HUDEP-2 (cell line): Measurements from ENCODE around the gene BLTP2.
"Not testable (repeated sequence)": the region's sequence is repeated elsewhere in the genome, so short reads cannot be mapped to it uniquely, and the experiment has no call there.

Source experiments
- DNase-seq, 76 experiments: peaks; one replicate each; lab custom pipeline; 2025; ENCODE audit not compliant: unreplicated experiment in 76 of 76; lab: John Stamatoyannopoulos, UW

The BLTP2 gene

DNA sequence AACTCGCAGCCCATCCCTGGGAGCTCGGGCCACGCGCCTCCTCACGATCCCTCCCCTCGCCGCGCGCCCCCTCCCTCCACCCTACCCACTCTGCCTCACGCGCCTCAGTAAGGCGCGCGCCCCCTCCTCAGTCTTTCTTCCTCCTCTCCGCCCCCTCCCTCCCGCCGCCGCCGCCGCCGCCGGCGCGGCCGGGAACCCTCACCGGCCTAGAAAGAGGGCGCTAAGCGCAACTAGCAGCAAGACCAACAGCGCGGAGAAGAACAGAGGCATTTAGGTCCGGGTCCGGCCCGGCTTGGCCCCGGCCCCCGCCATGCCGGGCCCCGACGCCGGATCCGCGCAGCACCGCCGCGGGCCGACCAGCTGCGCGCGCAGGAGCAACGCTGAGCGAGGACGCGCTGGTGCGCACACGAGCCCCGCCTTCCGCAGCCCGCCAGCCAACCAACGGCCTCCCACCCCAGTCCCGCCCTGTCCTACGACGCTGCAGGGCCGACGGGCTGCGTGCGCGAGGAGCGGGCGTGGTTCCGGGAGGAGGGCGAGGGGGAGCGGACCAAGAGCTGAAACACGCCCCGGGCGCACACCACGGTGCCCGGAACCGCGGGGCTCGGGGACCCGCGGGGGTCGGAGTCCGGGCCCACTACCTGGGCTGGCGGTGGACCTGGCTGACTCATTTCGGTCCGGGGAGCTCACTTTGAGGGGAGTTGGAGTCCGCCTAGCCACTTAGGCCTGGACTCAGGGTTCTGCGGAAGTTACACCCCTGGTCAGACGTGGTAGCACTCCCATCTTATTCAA lies at the start of gene BLTP2:
TSS of gene BLTP2 (minus strand) at position 372 of the 789 bp plus-strand sequence. CDS start at position 270, 102 bp downstream.
- peak in 74 of 76 experiments; percentile 34 to 96 (median 90) for DNase-seq

DNA sequence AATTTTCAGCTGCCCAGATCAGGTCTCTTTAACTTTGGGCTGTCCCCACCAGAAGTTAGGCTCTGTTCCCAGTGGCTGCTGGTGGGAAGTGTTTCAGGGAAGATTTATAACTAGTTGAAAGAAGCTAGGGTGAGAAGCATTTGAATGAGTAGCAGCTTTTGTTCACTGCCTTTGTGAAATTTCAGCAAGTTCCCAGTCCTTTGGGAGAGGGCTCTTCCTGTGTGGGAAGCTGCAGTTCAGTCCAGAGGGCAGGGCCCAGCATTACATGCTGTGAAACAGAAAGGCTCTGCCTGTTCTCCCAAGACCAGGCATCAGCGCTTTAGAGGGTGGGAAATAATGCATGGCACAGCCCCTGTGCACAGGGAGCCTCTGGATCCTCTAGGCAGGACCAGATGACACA lies 48.9 kb upstream of the BLTP2 start:
- no peak for DNase-seq

DNA sequence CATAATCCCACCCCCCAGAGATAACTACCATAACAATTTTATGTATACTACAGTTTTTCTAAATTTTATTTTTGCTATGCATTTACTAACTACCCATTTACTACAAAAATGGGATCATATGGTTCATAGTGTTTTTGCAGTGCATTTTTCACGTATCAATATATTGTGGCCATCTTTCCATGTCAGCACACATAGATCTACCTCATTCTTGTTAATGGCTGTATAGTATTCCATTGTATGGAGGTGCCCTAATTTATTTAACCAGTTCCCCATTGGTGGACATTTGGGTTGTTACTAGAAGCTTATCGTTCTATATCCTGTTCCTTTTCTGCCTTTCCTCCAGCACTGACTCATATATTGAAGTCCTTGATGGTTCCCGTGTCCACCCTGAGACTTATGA lies 44.1 kb upstream of the BLTP2 start:
- DNase-seq = no peak

DNA sequence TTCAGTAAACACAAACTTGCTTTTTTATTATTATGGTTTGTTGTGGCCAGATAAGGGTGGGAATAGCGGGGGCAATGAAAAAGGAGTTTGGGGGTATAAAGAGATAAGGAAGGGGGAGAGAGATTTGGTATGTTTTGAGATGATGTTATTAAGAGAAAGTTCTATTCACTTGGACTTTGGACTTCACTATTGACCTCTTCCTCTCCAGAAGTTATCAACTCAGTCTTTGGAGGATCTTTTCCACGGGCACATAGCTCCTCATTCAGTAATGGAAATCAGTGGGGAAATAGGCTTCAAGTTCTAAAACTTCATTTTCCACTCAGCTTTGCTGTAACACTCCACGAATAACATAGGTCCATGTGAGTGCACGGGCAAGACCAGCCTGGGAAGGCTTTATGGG lies 43.5 kb upstream of the BLTP2 start:
- DNase-seq = no peak

DNA sequence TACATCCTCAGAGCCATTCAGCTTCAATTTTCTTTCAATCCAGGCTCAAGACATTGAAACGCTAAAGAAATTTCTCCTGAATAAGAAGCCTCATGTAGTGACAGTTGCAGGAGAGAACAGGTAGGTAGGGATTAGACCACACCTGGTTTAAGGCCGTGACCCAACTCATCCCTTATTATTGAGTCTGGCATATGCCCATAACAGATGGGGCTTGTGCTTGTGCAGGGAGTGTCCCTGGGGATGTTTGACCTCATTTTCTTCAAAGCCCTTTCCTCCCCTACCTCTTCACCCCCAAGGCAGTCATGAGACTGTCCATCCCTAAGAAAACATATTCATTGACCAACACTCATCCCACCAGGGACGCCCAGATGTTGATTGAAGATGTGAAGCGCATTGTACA lies 41.3 kb upstream of the BLTP2 start:
- DNase-seq = no peak

DNA sequence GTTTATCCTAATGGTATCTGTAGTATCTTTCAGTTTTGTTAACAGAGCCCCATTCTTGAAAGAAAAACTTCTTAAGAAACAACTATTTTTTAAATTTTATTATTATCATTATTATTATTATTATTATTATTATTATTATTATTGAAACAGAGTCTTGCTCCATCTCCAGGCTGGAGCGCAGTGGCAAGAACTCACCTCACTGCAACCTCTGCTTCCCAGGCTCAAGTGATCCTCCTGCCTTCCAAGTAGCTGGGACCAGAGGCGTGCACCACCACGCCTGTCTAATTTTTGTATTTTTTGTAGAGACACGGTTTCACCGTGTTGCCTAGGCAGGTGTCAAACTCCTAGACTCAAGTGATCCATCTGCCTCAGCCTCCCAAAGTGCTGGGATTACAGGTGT lies 40.4 kb upstream of the BLTP2 start:
- DNase-seq = no peak

DNA sequence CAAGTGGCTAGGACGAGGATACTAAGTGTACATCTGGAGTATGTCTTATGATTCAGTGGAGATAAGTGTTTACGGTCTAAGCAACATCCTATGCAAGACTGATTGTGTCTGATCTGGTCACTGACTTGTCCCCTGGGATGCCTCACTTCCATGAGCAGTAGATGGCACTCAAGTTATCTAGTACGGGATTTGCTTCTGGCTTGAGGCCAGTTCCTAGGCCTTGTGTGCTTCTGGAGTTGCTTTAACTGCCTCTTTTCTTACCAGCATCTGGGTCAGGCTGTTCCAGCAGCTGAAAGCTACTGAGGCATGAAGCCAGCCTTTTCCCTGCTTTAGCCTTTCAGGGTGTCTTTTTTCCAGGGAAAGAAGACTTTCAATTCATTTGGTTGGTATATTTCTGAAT lies 40.0 kb upstream of the BLTP2 start:
- peak in 3 of 76 experiments; percentile 3 to 14 (median 3) for DNase-seq

DNA sequence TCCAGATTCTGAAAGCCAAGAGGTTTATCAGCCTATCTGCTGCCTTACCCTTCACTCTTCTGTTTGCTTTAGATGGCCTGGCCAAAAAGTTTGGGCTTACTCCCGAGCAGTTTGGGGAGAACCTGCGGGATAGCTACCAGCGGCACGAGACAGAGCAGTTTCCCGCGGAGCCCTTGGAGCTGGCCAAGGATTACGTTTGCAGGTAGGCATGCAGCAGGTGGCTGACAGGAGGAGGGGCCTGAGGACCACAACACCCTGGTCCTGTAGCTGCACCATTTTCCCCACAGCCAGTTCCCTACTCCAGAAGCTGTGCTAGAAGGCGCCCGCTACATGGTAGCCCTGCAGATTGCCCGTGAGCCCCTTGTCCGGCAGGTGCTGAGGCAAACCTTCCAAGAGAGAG lies 37.7 kb upstream of the BLTP2 start:
- DNase-seq = no peak

DNA sequence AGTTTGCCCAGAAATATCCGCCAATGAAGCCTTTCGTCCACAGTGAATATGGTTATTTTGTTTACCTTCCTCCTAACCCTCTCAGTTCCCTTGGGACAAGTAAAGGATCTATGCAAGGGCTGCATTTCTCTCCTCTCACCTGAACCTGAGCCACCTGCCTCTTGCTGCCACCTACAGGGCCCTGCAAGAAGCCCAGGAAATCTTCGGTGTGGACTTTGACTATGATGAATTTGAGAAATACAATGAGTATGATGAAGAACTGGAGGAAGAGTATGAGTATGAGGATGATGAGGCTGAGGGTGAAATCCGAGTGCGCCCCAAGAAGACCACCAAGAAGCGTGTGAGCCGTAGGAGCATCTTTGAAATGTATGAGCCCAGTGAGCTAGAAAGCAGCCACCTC lies 31.0 kb upstream of the BLTP2 start:
- peak in 1 of 76 experiments; percentile 18 for DNase-seq

DNA sequence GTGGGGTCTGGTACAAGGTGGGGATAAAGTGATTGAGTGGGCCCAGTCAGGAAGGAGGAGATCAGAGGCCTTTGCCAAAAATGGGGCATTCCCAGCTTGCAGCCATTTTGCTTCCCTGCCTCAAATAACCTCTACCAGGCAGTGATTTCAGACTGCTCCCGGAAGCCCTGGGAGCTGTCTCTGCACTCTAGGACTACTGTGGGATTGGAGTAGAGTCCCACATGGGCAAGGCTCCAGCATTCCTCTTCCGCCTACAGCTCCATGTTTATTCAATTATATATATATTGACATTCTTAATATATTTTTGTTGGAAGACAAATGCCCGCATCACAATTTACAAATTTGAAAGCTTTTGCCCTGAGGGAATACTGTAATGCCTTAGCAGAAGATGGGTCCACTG lies 30.5 kb upstream of the BLTP2 start:
- no peak for DNase-seq

DNA sequence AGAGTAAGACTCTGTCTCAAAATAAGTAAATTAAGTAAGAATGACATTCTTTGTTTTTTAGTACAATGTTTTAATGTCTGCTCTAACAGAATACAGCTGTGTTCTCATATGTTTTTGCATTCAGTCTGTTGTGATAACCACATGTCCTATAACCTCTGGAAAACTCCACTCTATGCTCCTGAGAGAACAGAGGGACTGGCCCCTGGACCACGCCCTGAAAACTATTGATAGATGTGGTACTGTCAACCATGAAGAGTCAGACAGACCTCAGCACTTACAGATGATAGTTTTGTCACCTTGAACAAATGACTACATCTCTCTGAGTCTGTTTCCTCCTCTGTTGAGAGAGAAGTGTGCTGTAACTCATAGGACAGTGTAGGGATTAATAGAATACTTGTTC lies 25.0 kb upstream of the BLTP2 start:
- no peak for DNase-seq

DNA sequence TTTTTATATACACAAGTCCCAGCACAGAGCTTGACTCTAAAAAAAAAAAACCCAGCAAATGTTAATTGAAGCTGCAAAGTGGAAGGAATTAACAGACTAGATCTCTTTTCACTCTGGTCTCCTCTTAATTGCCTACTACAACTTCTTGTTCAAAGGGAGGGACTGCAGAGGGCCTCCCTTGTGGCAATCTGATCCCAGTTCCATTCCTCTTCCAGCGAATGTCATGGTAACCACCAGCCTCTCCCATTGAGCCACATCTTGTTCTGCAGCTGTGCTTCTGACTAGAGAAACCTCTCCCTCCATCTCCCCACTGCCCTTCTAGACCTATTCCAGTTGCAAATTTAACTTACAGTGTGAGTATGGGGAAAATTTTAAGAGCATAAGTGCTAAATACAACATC lies 22.9 kb upstream of the BLTP2 start:
- DNase-seq = no peak

DNA sequence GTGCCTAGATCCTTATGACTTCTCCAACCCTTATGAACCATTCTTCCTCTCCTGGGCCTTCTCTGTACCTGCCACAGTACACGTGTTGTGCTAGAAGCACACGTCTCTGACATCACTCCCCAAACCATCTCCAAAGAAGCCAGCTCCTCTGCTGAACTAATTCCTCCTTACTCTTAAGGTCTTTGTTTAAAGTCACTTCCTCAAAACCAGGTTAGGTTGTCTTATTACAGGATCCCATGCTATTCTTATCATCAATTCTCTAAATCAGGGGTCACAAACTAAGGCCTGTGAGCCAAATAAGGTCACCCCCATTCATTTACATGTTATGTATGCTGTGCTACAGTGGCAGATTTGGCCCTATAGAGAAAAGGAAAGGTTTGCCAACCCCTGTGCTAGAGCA lies 21.0 kb upstream of the BLTP2 start:
- DNase-seq = no peak

DNA sequence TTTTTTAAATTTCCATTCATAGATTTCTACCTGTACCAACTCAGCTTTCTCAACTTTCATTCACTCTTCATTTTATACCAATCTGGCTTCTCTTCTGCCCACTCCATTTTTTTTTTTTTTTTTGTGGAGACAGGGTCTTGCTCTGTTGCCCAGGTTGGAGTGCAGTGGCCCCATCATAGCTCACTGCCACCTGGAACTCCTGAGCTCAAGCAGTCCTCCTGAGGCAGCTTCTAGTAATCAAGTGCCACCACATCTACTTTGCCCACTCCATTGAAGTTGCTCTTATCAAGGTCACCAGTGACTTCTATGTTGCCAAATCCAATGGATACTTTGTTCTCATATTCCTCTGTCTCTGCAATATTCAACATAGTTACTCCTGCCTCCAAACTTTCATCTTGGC lies 18.8 kb upstream of the BLTP2 start:
- DNase-seq = peak in 1 of 76 experiments; percentile 3

DNA sequence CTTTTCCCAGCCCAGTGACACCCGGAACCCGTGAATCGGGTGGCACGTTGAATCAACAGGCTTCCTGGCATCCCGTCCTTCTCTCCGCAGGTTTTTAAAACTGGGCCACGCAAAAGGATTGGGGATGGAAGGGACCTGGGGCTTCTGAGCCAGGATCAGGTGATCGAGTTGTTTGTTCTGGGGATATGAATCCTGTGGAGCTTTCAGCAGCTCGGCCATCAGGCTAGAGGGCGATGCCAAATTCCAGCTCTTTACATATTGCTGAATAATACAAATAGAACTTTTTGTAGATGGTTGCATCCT lies 17.5 kb upstream of the BLTP2 start:
- no peak for DNase-seq

DNA sequence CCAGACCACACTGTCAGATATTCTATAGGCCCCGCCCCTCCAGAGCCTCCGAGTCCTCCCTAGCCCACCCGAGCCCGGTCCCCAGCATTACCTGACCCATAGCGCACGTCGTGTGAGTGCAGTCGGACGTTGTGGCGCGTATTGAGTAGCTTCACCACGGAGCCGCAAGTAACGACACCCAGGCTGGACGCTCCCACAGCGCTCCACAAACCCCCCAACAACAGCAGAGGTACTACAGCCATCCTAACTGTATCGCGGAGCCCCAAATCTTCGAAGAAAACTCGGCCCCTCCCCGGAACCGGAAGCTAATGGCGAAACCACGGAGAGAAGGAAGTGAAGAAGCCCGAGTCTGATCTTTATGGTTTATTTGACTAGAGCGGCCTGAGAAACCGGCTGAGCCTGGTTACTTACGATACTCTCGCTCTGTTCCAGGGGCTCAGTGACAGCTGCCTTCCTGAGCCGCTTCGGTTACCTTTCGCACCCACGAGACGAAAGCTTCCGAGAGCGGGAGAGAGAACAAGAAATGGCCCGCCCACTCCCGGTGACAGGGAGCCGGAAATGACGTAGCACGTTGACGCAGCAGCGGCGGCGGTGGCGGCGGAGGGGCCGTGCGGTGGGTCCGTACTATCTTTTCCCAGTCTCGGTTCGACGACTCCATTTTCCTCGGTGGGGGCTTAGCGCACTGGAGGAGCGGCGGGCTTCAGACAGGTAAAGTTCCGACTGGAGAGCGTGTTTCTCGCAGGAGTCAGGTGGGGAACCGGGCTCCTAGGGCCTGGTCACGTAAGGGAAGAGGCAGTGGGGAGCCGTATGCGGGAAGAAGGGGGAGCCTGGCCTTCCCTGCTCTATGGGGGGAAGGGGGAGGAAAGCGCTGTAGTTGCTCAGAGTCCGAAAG lies 16.9 kb upstream of the BLTP2 start, which contains the start of the genes SDF2 and SUPT6H:
TSS of gene SDF2 (minus strand) at position 272 of the 892 bp plus-strand sequence. CDS start at position 242, 30 bp downstream.
TSS of gene SUPT6H (plus strand) at position 571 of the 892 bp plus-strand sequence. CDS start 11,197 bp downstream, outside the sequence.
- peak in 75 of 76 experiments; percentile 6 to 92 (median 77) for DNase-seq

DNA sequence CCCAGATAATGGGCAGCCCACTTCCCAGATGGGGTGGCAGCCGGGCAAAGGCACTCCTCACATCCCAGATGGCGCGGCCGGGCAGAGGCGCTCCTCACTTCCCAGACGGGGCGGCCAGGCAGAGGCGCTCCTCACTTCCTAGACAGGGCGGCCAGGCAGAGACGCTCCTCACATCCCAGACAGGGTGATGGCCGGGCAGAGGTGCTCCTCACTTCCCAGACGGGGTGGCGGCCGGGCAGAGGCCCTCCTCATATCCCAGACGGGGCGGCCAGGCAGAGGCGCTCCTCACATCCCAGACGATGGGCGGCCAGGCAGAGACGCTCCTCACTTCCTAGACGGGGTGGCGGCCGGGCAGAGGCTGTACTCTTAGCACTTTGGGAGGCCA lies 14.5 kb upstream of the BLTP2 start:
- DNase-seq = not testable (repeated sequence)

DNA sequence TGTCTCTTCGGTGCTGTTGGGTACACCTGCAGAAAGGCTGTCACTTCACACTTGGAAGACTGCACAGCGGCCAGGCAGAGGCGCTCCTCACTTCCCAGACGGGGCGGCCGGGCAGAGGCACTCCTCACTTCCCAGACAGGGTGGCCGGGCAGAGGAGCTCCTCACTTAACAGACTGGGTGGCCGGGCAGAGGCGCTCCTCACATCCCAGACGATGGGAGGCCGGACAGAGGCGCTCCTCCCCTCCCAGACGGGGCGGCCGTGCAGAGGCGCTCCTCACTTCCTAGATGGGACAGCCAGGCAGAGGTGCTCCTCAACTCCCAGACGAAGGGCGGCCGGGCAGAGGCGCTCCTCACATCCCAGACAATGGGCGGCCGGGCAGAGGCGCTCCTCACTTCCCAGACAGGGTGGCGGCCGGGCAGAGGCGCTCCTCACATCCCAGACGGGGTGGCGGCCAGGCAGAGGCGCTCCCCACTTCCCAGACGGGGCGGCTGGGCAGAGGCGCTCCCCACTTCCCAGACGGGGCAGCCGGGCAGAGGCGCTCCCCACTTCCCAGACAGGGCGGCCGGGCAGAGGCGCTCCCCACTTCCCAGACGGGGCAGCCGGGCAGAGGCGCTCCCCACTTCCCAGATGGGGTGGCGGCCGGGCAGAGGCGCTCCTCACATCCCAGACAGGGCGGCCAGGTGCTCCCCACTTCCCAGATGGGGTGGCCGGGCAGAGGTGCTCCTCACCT lies 14.0 kb upstream of the BLTP2 start:
- DNase-seq = not testable (repeated sequence)

DNA sequence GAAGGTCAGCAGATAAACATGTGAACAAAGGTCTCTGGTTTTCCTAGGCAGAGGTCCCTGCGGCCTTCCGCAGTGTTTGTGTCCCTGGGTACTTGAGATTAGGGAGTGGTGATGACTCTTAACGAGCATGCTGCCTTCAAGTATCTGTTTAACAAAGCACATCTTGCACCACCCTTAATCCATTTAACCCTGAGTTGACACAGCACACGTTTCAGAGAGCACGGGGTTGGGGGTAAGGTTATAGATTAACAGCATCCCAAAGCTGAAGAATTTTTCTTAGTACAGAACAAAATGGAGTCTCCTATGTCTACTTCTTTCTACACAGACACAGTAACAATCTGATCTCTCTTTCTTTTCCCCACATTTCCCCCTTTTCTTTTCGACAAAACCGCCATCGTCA lies 13.4 kb upstream of the BLTP2 start:
- DNase-seq = not testable (repeated sequence)

DNA sequence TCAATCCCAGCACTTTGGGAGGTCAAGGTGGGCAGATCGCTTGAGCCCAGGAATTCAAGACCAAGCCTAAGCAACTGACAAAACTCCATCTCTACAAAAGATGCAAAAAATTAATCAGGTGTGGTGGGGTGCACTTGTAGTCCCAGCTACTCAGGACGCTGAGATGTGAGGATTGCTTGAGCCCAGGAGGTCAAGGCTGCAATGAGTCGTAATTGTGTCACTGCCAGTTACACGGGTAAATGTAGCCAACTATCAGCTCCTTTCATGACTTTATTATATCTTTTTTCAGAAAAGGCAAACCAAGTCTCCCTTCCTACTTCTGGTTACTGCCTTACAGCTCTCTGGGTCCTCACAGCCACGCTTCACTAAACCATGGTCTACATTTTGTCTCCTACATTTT lies 12.8 kb upstream of the BLTP2 start:
- no peak for DNase-seq

DNA sequence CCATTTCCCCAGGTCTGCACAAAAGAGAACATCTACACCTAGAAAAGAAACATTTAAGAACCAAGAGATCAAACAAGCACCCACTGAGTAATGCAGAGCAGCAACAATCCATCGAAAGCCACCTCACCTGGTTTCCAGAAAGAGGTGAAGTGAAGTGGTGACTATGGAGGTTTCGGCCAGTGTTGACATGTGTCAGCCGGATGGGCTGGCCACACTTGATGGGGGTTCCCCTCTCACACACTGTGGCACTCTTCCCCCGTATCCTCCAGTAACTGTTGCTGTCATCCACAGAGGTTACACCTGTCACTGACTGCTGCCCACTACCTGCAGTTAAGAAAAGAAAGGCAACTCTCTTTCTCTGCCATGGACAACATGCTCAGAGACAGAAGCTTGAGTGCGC lies 10.2 kb upstream of the BLTP2 start:
- DNase-seq = no peak
